AG08396 (cell line): Measurements from ENCODE around the gene SKOR1.

Experiments
- DNase-seq: peaks from one replicate; pipeline ENCODE4 v3.0.0; 2012; ENCODE audit warnings: low spot score, mixed read lengths

Gene SKOR1, protein sequence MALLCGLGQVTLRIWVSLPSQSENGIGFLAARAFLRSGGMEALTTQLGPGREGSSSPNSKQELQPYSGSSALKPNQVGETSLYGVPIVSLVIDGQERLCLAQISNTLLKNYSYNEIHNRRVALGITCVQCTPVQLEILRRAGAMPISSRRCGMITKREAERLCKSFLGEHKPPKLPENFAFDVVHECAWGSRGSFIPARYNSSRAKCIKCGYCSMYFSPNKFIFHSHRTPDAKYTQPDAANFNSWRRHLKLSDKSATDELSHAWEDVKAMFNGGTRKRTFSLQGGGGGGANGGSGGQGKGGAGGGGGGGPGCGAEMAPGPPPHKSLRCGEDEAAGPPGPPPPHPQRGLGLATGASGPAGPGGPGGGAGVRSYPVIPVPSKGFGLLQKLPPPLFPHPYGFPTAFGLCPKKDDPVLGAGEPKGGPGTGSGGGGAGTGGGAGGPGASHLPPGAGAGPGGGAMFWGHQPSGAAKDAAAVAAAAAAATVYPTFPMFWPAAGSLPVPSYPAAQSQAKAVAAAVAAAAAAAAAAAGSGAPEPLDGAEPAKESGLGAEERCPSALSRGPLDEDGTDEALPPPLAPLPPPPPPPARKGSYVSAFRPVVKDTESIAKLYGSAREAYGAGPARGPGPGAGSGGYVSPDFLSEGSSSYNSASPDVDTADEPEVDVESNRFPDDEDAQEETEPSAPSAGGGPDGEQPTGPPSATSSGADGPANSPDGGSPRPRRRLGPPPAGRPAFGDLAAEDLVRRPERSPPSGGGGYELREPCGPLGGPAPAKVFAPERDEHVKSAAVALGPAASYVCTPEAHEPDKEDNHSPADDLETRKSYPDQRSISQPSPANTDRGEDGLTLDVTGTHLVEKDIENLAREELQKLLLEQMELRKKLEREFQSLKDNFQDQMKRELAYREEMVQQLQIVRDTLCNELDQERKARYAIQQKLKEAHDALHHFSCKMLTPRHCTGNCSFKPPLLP

DNA sequence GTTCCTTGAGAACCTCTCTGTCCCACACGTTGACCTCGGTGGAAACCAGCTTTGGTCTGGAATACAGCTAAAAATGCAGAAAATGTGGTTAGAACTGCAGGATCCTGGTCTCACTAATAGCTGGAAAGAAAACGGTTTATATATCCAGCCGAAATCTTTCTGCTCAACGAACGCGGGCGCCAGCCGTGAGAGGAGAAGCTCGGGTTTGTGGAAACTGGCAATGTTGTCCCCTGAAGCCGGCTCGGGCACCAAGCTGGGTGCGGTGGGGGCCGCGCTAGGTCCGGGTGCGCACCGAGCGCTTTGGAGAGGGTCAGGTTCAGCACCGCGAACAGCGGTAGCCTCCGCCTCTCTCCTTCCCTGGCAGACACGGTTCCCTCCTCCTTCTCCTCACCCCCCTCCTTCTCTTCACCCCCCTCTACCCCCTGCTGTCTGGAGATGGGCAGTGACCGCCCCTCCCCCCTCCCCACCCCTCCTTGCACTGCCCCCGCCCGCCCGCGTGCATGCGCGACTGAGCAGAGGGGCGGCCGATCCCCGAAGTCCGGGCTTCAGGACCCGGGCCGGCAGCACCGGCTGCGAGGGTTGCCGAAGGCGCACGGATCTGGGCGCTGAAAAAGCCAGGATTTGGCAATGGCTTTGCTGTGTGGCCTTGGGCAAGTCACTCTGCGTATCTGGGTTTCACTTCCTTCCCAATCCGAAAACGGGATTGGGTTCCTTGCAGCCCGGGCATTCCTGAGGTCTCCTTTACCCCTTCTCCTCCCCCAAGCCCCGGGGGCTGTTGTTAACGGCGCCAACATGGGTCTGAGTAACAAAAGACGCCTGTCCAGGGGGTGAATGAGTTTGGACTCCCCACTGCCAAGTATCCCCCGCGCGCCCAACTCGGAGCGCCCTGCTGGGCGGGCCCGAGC lies at the start of gene SKOR1:
TSS of gene SKOR1 (plus strand) at position 534 of the 905 bp plus-strand sequence. CDS start at position 628, 94 bp downstream.
- peak; percentile 78 for DNase-seq

DNA sequence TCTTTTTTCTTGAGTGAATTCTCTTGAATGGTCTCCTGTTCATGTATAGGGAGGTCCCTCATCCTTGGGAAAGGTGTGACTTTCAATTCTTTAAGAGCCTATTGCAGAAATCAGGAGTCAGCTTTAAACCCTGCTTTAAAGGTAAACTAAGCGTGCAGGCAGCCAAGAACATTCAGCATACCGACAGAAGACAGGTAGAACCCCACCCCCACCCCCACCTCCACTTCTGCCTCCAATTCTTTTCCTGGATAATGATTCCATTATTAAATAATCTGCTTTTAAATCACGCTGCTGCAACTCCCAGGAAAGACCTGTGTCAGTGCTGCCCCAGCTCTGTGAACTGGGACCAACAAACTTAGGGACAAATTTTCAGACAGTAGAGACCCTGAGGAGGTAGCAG lies 49.3 kb upstream of the SKOR1 start:
- DNase-seq = no peak

- no peak for DNase-seq
Observed at GRCh38 chr15:67776600-67776999, 48.7 kb upstream of the SKOR1 start.

GRCh38 chr15:67777071-67777470 lies 48.2 kb upstream of the SKOR1 start:
- no peak for DNase-seq

- DNase-seq = no peak
Observed at GRCh38 chr15:67777773-67778172, 47.5 kb upstream of the SKOR1 start.

DNA sequence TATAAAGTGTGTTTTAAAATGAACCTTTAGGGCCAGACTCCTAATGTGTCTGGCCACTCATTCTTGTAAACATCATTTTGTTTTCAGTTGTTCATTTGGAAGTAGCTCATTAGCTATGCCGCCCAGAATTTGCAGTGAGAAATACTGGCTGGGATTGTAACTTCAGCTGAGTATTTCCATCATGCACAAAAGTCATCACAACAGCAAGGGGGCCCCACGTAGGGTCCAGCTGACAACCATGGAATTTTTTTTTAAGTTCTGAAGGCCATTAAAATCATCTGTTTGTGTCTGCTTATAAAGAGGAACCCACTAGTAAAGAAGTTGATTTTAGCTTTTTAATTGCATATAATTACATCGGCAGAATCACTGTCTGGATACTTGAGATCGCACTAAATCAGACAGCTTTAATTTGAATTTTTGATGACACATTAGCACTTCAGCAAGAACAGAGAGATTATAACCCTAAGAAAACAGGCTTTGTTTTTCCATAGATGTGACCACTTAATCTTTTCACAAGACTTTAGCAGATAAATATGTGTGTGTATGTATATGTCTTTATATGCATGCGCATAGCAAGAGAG lies 46.3 kb upstream of the SKOR1 start:
- no peak for DNase-seq

DNA sequence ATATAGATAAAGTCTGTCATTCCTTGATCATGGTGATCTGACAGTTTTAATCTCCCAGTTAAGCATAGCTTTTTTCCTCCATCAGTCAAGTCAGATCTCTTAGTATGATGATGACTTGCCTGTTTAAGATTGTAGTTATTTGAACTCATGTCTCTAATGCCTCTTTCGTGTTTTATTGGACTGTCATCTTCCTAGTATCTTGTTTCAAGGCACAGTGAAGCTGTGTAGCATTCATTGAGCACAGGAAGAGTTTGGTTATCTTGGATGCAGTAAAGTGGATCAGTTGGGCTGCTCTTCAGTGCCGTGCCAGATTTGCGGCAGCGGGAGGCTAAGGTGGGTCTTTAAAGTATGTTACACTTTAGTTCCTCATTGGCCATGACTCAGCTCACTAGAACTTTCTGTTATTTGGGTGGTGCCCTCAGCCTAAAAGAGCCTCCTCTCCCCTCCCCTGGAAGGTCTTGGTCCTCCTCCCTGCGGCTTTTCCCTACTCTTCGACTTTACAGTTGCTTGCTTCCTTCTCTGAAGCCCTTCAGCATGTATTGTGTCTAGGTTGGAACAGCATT lies 45.7 kb upstream of the SKOR1 start:
- no peak for DNase-seq

DNA sequence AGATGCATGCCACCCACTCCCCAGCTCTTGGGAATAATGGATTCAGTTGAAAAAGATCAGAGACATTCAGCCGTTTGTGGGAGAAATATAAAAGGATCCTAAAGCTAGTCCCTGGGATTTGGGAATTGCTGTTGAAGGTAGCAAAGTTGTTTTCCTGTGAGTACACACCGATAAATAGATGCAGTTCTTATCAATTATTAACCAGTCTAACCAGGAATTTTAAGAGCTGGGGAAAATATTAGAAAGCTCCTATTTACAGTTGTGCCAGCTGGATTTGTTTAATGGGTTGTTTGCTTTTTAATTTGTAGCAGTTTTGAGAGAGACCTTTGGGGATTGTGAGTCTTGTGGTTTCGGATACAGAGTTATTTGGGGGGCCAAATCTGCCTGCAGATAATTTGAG lies 44.2 kb upstream of the SKOR1 start:
- DNase-seq = no peak

DNA sequence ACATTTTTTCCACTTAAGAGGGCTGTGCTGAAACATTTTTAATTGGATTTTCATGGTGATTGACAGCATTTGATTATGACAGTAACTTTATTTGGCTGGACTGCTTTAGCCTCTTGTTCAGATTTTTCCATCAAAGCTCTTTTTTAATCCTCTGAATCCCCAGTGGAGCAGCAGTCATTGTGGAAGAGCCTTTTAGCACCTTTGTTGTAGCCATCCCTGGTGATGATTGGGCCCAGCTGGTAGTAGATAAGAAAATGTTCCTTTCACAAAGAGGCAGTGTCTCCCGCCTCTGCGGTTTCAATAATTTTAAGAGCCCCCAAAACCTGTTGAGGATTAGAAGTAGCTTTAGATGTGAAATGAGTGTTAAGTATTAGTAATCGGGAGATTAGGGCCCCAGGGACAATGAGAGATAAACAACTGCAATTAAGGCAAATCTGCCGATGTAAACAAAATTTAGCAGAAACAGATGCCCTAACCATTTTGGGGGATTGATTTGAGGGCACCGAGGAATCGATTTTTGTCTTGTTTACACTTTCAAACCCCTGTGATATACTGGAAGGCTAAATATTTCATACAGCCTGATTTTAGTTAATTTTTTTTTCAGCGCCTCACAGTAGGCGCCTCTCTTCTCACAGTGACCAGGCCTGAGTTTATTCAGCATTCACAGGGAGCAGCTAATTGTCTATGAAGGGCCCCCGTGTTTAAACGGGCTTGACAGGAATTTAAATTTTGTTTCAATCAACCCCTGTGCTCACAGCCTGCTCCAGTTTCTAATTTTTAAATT lies 43.2 kb upstream of the SKOR1 start:
- no peak for DNase-seq

- DNase-seq = no peak
Observed at GRCh38 chr15:67782691-67782991, 42.7 kb upstream of the SKOR1 start.

DNA sequence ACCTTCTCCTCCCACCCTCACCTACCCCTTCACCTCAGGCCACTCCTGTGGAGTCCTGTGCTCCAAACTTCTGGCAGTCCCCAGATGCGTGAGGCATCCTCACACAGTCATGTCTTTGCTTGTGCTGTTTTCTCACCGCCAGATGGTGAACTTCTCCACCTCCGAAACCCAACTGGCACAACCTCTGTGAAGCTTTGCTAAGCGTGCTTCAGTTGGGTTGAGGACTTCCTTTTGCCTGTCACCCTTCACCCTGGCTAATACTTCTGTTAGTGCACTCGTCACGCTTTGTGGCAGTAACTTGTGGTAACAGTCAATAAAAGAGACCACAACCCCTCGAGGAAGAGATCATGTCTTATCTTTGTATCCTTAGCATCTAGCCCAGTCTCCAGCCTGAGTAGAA lies 42.0 kb upstream of the SKOR1 start:
- no peak for DNase-seq

DNA sequence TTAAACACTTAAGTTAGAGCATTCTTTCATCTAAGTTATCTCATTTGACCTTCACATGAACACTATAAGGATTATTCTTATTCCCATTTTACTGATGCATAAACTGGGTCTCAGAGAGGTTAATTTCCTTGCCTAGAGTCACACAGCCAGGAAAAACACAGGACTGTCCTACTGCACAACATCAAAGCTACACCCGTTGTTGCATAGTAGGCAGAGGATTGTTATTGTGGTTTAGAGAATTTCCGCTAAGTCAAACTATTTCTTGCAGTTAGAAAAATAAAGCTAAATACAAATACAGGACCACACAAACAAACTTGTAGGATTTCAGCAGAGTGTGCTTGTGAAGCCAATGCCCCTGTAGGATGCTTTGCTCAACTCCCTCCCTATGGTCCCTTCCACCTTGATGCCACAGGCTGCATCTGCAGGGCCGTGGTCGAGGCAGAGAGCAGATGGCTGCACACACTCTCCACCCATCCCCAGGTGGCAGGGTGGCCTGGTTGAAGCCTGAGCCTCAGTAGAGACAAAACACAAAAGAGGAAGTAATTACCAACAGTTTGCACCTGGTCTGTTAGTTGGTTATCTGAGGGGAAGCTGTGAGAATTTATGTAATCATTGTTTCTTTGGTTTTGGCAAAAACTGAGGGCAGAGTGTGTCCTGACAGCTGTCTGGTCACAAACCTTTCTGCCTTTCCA lies 41.1 kb upstream of the SKOR1 start:
- DNase-seq = no peak

GRCh38 chr15:67784856-67785430 lies 40.4 kb upstream of the SKOR1 start:
- DNase-seq = no peak

- DNase-seq = no peak
Observed at GRCh38 chr15:67785431-67785830, 39.9 kb upstream of the SKOR1 start.

- no peak for DNase-seq
Observed at GRCh38 chr15:67786646-67787045, 38.7 kb upstream of the SKOR1 start.

- DNase-seq = no peak
Observed at GRCh38 chr15:67788986-67789385, 36.3 kb upstream of the SKOR1 start.

GRCh38 chr15:67790610-67791319 lies 34.5 kb upstream of the SKOR1 start:
- DNase-seq = no peak

DNA sequence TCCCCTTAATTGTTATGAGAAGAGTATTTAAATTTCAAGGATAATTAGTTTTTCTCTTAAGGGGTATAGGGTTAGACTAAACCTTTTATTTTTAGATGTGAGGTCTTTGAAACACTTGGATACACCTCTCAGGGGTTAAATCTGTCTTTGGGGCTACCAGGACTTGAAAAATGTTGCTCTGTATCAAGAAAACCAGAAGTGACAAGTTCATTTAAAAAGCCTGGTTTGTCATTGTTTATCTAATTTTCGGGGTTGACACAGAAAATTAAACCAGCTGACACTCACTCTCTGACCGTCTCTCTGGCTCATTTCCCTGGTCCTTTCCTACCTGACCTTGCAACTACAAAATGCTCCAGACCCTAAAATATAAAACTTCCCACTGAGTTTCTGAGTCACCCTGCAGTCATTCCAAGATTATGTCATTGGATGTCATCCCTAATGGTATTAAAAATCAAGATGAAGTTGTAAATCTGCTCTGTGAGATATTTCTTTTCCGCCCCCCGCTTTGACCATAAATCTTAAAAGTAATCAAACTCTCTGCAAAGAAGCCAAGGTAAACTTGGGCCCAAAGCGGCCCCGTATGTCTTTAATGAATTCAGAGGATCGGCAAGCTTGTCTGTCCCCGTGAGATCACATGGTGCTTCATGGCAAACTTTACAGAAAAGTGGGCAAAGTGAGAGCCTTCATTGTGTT lies 32.9 kb upstream of the SKOR1 start:
- DNase-seq = no peak
